ENCODE measurements around the gene ZSWIM6. TPM values are rescaled to one million over a fixed set of nuclear protein-coding genes. Genes with fewer than 3 reads are reported as not detected.

Gene ZSWIM6
- polyA plus RNA-seq, 2 of the 4 experiments (the other 2 are of a cell fraction): 8.9 to 18.0 TPM

- CTCF ChIA-PET: interaction anchor here (0.8 to 1.8 kb wide), 3 partner anchors 23 to 68 kb away, joined by 3 to 8 read pairs (median 4); no protein-coding TSS in a partner anchor
- ATAC-seq: no peak
- WGBS (ENCODE audit: missing lambda C conversion rate): 75% methylated on average over 4 of the region's 4 CpGs
- POLR2A ChIA-PET: no interaction called here
- H3K9me3 ChIP-seq: no peaks in the 10 kb centered on the region
- no peak for FAIRE-seq
- H3K4me3 ChIP-seq: no peak overlapping the region
- peaks cover 8% of the 10 kb centered on the region; the same call in 1 of the 3 replicates for H3K4me1 ChIP-seq
- H3K27ac ChIP-seq: peak overlapping the region in 1 of 2 experiments; percentile 58; a peak in 2 of 6 replicates
- no peak overlapping the region for H3K4me2 ChIP-seq
- TF ChIP-seq KDM5A (IDR thresholded peaks at IDR 0.05) (no peak), TP53 (CRISPR knock-in tag; IDR thresholded peaks at IDR 0.05) (no peak), EHMT2 (IDR thresholded peaks at IDR 0.05; ENCODE audit: low read depth) (no peak), NFE2L2 (conservative IDR thresholded peaks at IDR 0.05; ENCODE audit: low read length) (no peak), RNF2 (IDR thresholded peaks at IDR 0.05; ENCODE audit: borderline replicate concordance, low read depth) (no peak), RAD21 (conservative IDR thresholded peaks at IDR 0.05 in 1 of 2, IDR thresholded peaks at IDR 0.05 in 1 of 2) (no peak), HES2 (IDR thresholded peaks at IDR 0.05) (no peak), HOXB5 (CRISPR knock-in tag; IDR thresholded peaks at IDR 0.05) (no peak), MAFK (IDR thresholded peaks at IDR 0.05; ENCODE audit: partially characterized antibody) (no peak)
- DNase-seq (ENCODE audit: low read depth in 1 of 2, low spot score in 1 of 2): no peak
Observed at GRCh38 chr5:61589946-61590345, 257.9 kb downstream of the ZSWIM6 start.

GRCh38 chr5:61590473-61590872 lies 258.4 kb downstream of the ZSWIM6 start:
- ChIA-PET POLR2A (no interaction called here), CTCF (interaction anchor here (0.7 to 1.8 kb wide), 4 partner anchors 16 to 68 kb away, joined by 3 to 8 read pairs (median 4); no protein-coding TSS in a partner anchor)
- Histone ChIP-seq H3K27ac (peak overlapping the region in 1 of 2 experiments; percentile 58; a peak in 2 of 6 replicates), H3K4me1 (peaks cover 8% of the 10 kb centered on the region; the same call in 1 of the 3 replicates), H3K9me3 (no peaks in the 10 kb centered on the region), H3K4me3 (no peak overlapping the region), H3K4me2 (no peak overlapping the region)
- FAIRE-seq (no peak), DNase-seq (ENCODE audit: low read depth in 1 of 2, low spot score in 1 of 2) (no peak), ATAC-seq (peak in 1 of 2 experiments; percentile 46; a peak in 3 of 6 replicates)
- 82% methylated on average over 2 of the region's 2 CpGs for WGBS (ENCODE audit: missing lambda C conversion rate)
- no peak for TF ChIP-seq ZNF302 (CRISPR knock-in tag; IDR thresholded peaks at IDR 0.05)
- TF ChIP-seq ZC3H11A (IDR thresholded peaks at IDR 0.05): no peak
- TF ChIP-seq EHF (CRISPR knock-in tag; IDR thresholded peaks at IDR 0.05): no peak
- TF ChIP-seq CHD2 (IDR thresholded peaks at IDR 0.05; ENCODE audit: low read length, partially characterized antibody): no peak
- TF ChIP-seq FOSL2 (IDR thresholded peaks at IDR 0.05): no peak
- TF ChIP-seq FOSL2 (CRISPR knock-in tag; IDR thresholded peaks at IDR 0.05): no peak
- no peak for TF ChIP-seq CBX8 (IDR thresholded peaks at IDR 0.05)
- no peak for TF ChIP-seq MYC (IDR thresholded peaks at IDR 0.05; ENCODE audit: borderline replicate concordance, low read length)
- TF ChIP-seq HOXB5 (CRISPR knock-in tag; IDR thresholded peaks at IDR 0.05): no peak
- no peak for TF ChIP-seq JUNB (IDR thresholded peaks at IDR 0.05)
- TF ChIP-seq NPAS2 (CRISPR knock-in tag; IDR thresholded peaks at IDR 0.05; ENCODE audit: borderline replicate concordance): no peak
- TF ChIP-seq TFCP2L1 (CRISPR knock-in tag; IDR thresholded peaks at IDR 0.05): no peak
- TF ChIP-seq BCL3 (IDR thresholded peaks at IDR 0.05): no peak
- TF ChIP-seq SREBF2 (IDR thresholded peaks at IDR 0.05): no peak
- no peak for TF ChIP-seq HEYL (CRISPR knock-in tag; IDR thresholded peaks at IDR 0.05)
- TF ChIP-seq POLR2AphosphoS2 (conservative IDR thresholded peaks at IDR 0.05; ENCODE audit: low read length): no peak

GRCh38 chr5:61591859-61592258 lies 259.8 kb downstream of the ZSWIM6 start:
- no peak overlapping the region for H3K4me3 ChIP-seq
- ChIA-PET CTCF (interaction anchor here (1.8 kb wide), 1 partner anchor 66 kb away, joined by 8 read pairs; no protein-coding TSS in a partner anchor), POLR2A (no interaction called here)
- H3K4me1 ChIP-seq: peaks cover 8% of the 10 kb centered on the region; the same call in 1 of the 3 replicates
- FAIRE-seq (no peak), ATAC-seq (no peak), DNase-seq (ENCODE audit: low read depth in 1 of 2, low spot score in 1 of 2) (no peak)
- no peak overlapping the region for H3K4me2 ChIP-seq
- H3K9me3 ChIP-seq: no peaks in the 10 kb centered on the region
- WGBS (ENCODE audit: missing lambda C conversion rate): 81% methylated on average over 4 of the region's 4 CpGs
- no peak overlapping the region for H3K27ac ChIP-seq
- TF ChIP-seq EHMT2 (IDR thresholded peaks at IDR 0.05; ENCODE audit: low read depth) (no peak), CHD2 (IDR thresholded peaks at IDR 0.05; ENCODE audit: low read length, partially characterized antibody) (no peak), PHF8 (IDR thresholded peaks at IDR 0.05; ENCODE audit: borderline replicate concordance, low read depth) (no peak), MAZ (IDR thresholded peaks at IDR 0.05; ENCODE audit: borderline replicate concordance, low read depth, low read length) (no peak), RCOR1 (IDR thresholded peaks at IDR 0.05; ENCODE audit: low read depth, low read length) (no peak), MAFK (IDR thresholded peaks at IDR 0.05; ENCODE audit: partially characterized antibody) (no peak), HES2 (IDR thresholded peaks at IDR 0.05) (no peak), SMC3 (IDR thresholded peaks at IDR 0.05) (no peak), HOXA7 (CRISPR knock-in tag; IDR thresholded peaks at IDR 0.05) (no peak), KDM1A (IDR thresholded peaks at IDR 0.05; ENCODE audit: low read depth) (no peak), HMGXB4 (CRISPR knock-in tag; IDR thresholded peaks at IDR 0.05; ENCODE audit: borderline replicate concordance) (no peak), E2F6 (IDR thresholded peaks at IDR 0.05; ENCODE audit: borderline replicate concordance, low read depth) (no peak), ZSCAN20 (CRISPR knock-in tag; IDR thresholded peaks at IDR 0.05) (no peak)
